A673 (cell line): ENCODE data around the gene DACH2. TPM values are rescaled to one million over a fixed set of nuclear protein-coding genes. Genes with fewer than 3 reads are reported as not detected.
"Not testable (repeated sequence)": the region's sequence is repeated elsewhere in the genome, so short reads cannot be mapped to it uniquely, and the experiment has no call there.

ENCODE experiments used
- BruUV-seq: library from RNA; stranded (reverse); fragments of 400-500 nt; replicated peaks from 2 replicates; lab custom pipeline; 2021; lab: Mats Ljungman, UMichigan
- CTCF ChIA-PET: fragments of 300-600 bp; sonication (Branson Sonifier 250); formaldehyde crosslinking; loops from one replicate; lab custom pipeline; 2022; ENCODE audit warnings: antibody characterized with exemption; lab: Charles Lee
- POLR2A ChIA-PET: fragments of 300-600 bp; sonication (Branson Sonifier 250); formaldehyde crosslinking; loops from one replicate; lab custom pipeline; 2022; ENCODE audit warnings: antibody characterized with exemption; ENCODE audit not compliant: low non-redundant PET; lab: Charles Lee
- DNase-seq: peaks from one replicate; pipeline ENCODE4 v3.0.0-alpha.2; 2015; ENCODE audit warnings: low spot score
- H3K27ac ChIP-seq: fragments of 200-600 bp; sonication (generic); 2 replicates; pipeline ENCODE4 v1.5.1; 2016; ENCODE audit warnings: mixed run types, low read depth, mild to moderate bottlenecking, mixed read lengths, antibody characterized with exemption, low read length; ENCODE audit not compliant: poor library complexity, severe bottlenecking
- H3K27me3 ChIP-seq: fragments of 200-600 bp; sonication (generic); replicated peaks from 2 replicates; pipeline ENCODE4 v1.6.1; 2017; ENCODE audit warnings: mixed run types, low read depth, mild to moderate bottlenecking, mixed read lengths, antibody characterized with exemption, low read length; ENCODE audit not compliant: insufficient read depth, poor library complexity
- H3K36me3 ChIP-seq: fragments of 200-600 bp; sonication (generic); 2 replicates; pipeline ENCODE4 v1.6.1; 2016; ENCODE audit warnings: mixed run types, mild to moderate bottlenecking, mixed read lengths, antibody characterized with exemption, low read length; ENCODE audit not compliant: insufficient read depth, poor library complexity, severe bottlenecking
- H3K4me1 ChIP-seq: fragments of 200-600 bp; sonication (generic); 2 replicates; pipeline ENCODE4 v1.6.1; 2017; ENCODE audit warnings: mixed run types, mild to moderate bottlenecking, mixed read lengths, antibody characterized with exemption, low read length; ENCODE audit not compliant: insufficient read depth, poor library complexity, severe bottlenecking
- H3K4me3 ChIP-seq: fragments of 200-600 bp; sonication (generic); 2 replicates; pipeline ENCODE4 v1.5.1; 2016; ENCODE audit warnings: low read depth, mixed run types, mild to moderate bottlenecking, mixed read lengths, low read length; ENCODE audit not compliant: poor library complexity, severe bottlenecking
- H3K9me3 ChIP-seq: fragments of 200-600 bp; sonication (generic); 2 replicates; pipeline ENCODE4 v1.6.1; 2016; ENCODE audit warnings: mixed run types, low read depth, mild to moderate bottlenecking, mixed read lengths, antibody characterized with exemption, low read length; ENCODE audit not compliant: poor library complexity, severe bottlenecking
- CTCF ChIP-seq: fragments of 300-800, 200-600 bp; sonication (generic); conservative IDR thresholded peaks from 2 replicates; pipeline ENCODE4 v1.5.1; 2017; ENCODE audit warnings: low read depth, mild to moderate bottlenecking, antibody characterized with exemption, low read length, moderate library complexity, mixed read lengths
- EZH2 ChIP-seq: fragments of 200-600 bp; sonication (generic); IDR thresholded peaks from 2 replicates; pipeline ENCODE4 v1.6.1; 2017; ENCODE audit warnings: borderline replicate concordance, low read depth, mild to moderate bottlenecking, mixed read lengths, antibody characterized with exemption, low read length; ENCODE audit not compliant: poor library complexity, severe bottlenecking
- intact Hi-C: fragments of 100-400 bp; cut with micrococcal nuclease; formaldehyde crosslinking; loops from one replicate; pipeline ENCODE4 v1.10.0; 2022; ENCODE audit not compliant: unreplicated experiment
- total RNA-seq: library from RNA; stranded (reverse); gene quantifications from 2 replicates; pipeline ENCODE4 v1.2.3, GENCODE V29; 2021

The DACH2 gene
- total RNA-seq, 1 experiment from 2014 or later, result not detected

GRCh38 chrX:86171366-86171765, 23.1 kb downstream of the DACH2 start:
- TF ChIP-seq CTCF, result peak; percentile 56
- TF ChIP-seq EZH2, result no peak
- POLR2A ChIA-PET, result no interaction called here
- no peak overlapping the region for H3K27ac ChIP-seq
- DNase-seq, result peak; percentile 29
- no peaks in the 10 kb centered on the region for H3K4me1 ChIP-seq
- CTCF ChIA-PET, result no interaction called here
- H3K4me3 ChIP-seq, result no peak overlapping the region
- intact Hi-C loops, result no loop called here
- H3K27me3 ChIP-seq, result peaks cover 3% of the 10 kb centered on the region
- no TSS peak for BruUV-seq
- H3K9me3 ChIP-seq, result no peaks in the 10 kb centered on the region
- H3K36me3 ChIP-seq, result no peaks in the 10 kb centered on the region

- no peaks in the 10 kb centered on the region for H3K27me3 ChIP-seq
- no peaks in the 10 kb centered on the region for H3K4me1 ChIP-seq
- ChIA-PET POLR2A (no interaction called here), CTCF (no interaction called here)
- no TSS peak for BruUV-seq
- intact Hi-C loops, result no loop called here
- no peak overlapping the region for H3K4me3 ChIP-seq
- no peak overlapping the region for H3K27ac ChIP-seq
- no peak for TF ChIP-seq CTCF
- no peak for TF ChIP-seq EZH2
- H3K9me3 ChIP-seq, result no peaks in the 10 kb centered on the region
- no peaks in the 10 kb centered on the region for H3K36me3 ChIP-seq
- no peak for DNase-seq
Observed at GRCh38 chrX:86178906-86179305, 30.7 kb downstream of the DACH2 start.

- H3K27ac ChIP-seq, CTCF ChIA-PET, POLR2A ChIA-PET, H3K4me1 ChIP-seq, H3K27me3 ChIP-seq, H3K36me3 ChIP-seq, BruUV-seq, DNase-seq, H3K9me3 ChIP-seq, H3K4me3 ChIP-seq, intact Hi-C loops: not testable (repeated sequence)
Observed at GRCh38 chrX:86181325-86181724, 33.1 kb downstream of the DACH2 start.

- H3K9me3 ChIP-seq, result no peaks in the 10 kb centered on the region
- BruUV-seq, result no TSS peak
- TF ChIP-seq CTCF (no peak; the same call in 1 of the 2 replicates), EZH2 (no peak)
- POLR2A ChIA-PET, result no interaction called here
- H3K4me3 ChIP-seq, result no peak overlapping the region
- no peaks in the 10 kb centered on the region for H3K36me3 ChIP-seq
- no peaks in the 10 kb centered on the region for H3K4me1 ChIP-seq
- H3K27me3 ChIP-seq, result no peaks in the 10 kb centered on the region
- no peak for DNase-seq
- intact Hi-C loops, result no loop called here
- CTCF ChIA-PET, result no interaction called here
- H3K27ac ChIP-seq, result no peak overlapping the region
Observed at GRCh38 chrX:86192827-86193226, 44.6 kb downstream of the DACH2 start.
